ENCODE measurements around the gene HHEX. TPM values are rescaled to one million over a fixed set of nuclear protein-coding genes. Genes with fewer than 3 reads are reported as not detected.

Gene HHEX
- total and polyA plus RNA-seq, 2 of the 8 experiments (the other 6 are each of a cell fraction or from before 2014, with no cell fraction given), result 0.56 to 1.5 TPM

- TF ChIP-seq ATF3 (IDR thresholded peaks at IDR 0.05; ENCODE audit: insufficient read depth, low read depth, low read length), result no peak
- no peak for TF ChIP-seq CBX5 (IDR thresholded peaks at IDR 0.05; ENCODE audit: low read depth, low read length)
- no peak for TF ChIP-seq POLR2A (IDR thresholded peaks at IDR 0.05; ENCODE audit: control extremely low read depth in 1 of 2, low read depth in 2 of 2, low read length in 2 of 2)
- TF ChIP-seq TAF1 (IDR thresholded peaks at IDR 0.05; ENCODE audit: low read depth, low read length), result no peak
Observed at GRCh38 chr10:92690915-92691590, 1.3 kb downstream of the HHEX start (continued).

Data from H1 (cell line).